GM21737 (cell line): ENCODE data around the gene PRR5.

Experiments used
- ATAC-seq: cut with Tn5 transposase; IDR thresholded peaks from one replicate; pipeline ENCODE4 v1.9.1; 2021; ENCODE audit warnings: mild to moderate bottlenecking, moderate library complexity; ENCODE audit not compliant: unreplicated experiment

The PRR5 gene

GRCh38 chr22:44711690-44712555 lies 9.9 kb downstream of the PRR5 start:
- ATAC-seq, result no peak

GRCh38 chr22:44712962-44713361 lies 11.0 kb downstream of the PRR5 start:
- no peak for ATAC-seq

GRCh38 chr22:44714703-44715350 lies 12.8 kb downstream of the PRR5 start:
- ATAC-seq, result no peak

- ATAC-seq, result no peak
These were observed 16.4 kb downstream of the PRR5 start for GRCh38 chr22:44718418-44718817.

GRCh38 chr22:44719586-44720368 lies 17.8 kb downstream of the PRR5 start:
- ATAC-seq, result no peak

- ATAC-seq, result no peak
These were observed 19.2 kb downstream of the PRR5 start for GRCh38 chr22:44721213-44721612.

GRCh38 chr22:44722611-44723010 lies 20.6 kb downstream of the PRR5 start:
- no peak for ATAC-seq

- no peak for ATAC-seq
These were observed 21.8 kb downstream of the PRR5 start for GRCh38 chr22:44723801-44724200.

GRCh38 chr22:44724416-44724815 lies 22.4 kb downstream of the PRR5 start:
- ATAC-seq, result no peak

- ATAC-seq, result no peak
These were observed 22.9 kb downstream of the PRR5 start for GRCh38 chr22:44724859-44725258.

GRCh38 chr22:44726439-44726838 lies 24.4 kb downstream of the PRR5 start:
- ATAC-seq, result no peak

GRCh38 chr22:44727148-44727547 lies 25.1 kb downstream of the PRR5 start:
- ATAC-seq, result no peak

GRCh38 chr22:44727709-44728108 lies 25.7 kb downstream of the PRR5 start:
- no peak for ATAC-seq

- ATAC-seq, result no peak
These were observed 26.8 kb downstream of the PRR5 start for GRCh38 chr22:44728761-44729324.

GRCh38 chr22:44729391-44730021 lies 27.5 kb downstream of the PRR5 start:
- ATAC-seq, result no peak

- ATAC-seq, result no peak
These were observed 28.0 kb downstream of the PRR5 start for GRCh38 chr22:44730022-44730393.

GRCh38 chr22:44730490-44731356 lies 28.7 kb downstream of the PRR5 start:
- ATAC-seq, result no peak

GRCh38 chr22:44731357-44731970 lies 29.5 kb downstream of the PRR5 start:
- ATAC-seq, result no peak

GRCh38 chr22:44732017-44732561 lies 30.1 kb downstream of the PRR5 start:
- no peak for ATAC-seq
